PC-9 (cell line): ENCODE measurements around the gene CACNA1H.
A peak's percentile ranks its signal among the peaks of the same experiment; 100 is the strongest.

Experiments used
- EZH2 ChIP-seq: fragments of 200-600 bp; sonication (generic); IDR thresholded peaks from 2 replicates; pipeline ENCODE4 v1.8.0; 2017; ENCODE audit warnings: antibody characterized with exemption, low read depth
- TF ChIP-seq, protein P1 (sequence below): fragments of 200-600 bp; sonication (generic); conservative IDR thresholded peaks from 2 replicates; pipeline ENCODE4 v1.6.1; 2017; ENCODE audit warnings: mixed run types, antibody characterized with exemption, mild to moderate bottlenecking, moderate library complexity

DNA sequence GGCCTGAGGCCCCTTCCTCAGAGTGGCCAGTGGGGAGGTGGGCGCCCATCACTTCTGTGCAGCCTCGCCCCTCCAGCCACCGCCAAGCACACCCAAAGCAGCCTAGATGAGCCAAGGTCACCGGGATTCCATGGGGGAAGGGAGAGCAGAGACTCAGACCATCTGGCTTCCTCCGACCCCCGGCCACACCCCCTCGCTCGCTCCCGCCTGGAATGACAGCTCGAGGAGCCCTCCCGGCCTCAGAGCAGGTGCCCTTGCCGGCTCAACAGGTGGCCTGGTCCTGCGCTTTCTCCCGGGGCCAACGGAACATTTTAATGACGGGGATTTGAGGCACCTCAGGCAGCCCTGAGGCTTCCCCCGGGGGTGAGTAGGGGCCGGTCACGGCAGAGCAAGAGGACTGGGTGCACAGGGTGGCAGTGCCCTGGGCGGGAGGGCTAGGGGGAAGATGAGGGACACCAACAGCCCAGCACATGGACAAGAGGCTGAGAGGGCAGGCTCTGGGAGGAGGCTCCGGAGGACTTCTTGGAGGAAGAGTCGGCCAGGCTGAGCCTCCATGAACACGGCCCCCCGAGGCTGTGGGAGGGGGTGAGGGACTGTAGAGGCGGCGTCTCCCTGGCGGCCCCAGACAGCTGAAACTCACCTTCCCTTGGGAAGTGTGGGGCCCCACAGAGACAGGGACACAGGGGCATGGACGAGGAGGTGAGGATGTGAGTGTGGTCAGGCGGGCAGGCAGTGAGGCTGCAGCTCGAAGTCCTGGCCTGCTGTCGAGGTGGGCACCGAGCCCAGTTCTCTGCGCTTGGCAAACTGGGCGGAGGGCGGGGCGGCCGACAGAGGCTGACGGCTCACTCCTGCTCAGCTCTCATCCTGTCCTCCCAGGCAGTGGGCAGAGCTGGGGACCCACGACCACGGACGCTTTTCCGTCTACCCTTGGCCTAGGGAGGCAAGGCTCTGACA, 44.3 kb upstream of the CACNA1H start:
- TF ChIP-seq, protein P1, sequence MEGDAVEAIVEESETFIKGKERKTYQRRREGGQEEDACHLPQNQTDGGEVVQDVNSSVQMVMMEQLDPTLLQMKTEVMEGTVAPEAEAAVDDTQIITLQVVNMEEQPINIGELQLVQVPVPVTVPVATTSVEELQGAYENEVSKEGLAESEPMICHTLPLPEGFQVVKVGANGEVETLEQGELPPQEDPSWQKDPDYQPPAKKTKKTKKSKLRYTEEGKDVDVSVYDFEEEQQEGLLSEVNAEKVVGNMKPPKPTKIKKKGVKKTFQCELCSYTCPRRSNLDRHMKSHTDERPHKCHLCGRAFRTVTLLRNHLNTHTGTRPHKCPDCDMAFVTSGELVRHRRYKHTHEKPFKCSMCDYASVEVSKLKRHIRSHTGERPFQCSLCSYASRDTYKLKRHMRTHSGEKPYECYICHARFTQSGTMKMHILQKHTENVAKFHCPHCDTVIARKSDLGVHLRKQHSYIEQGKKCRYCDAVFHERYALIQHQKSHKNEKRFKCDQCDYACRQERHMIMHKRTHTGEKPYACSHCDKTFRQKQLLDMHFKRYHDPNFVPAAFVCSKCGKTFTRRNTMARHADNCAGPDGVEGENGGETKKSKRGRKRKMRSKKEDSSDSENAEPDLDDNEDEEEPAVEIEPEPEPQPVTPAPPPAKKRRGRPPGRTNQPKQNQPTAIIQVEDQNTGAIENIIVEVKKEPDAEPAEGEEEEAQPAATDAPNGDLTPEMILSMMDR, result no peak
- TF ChIP-seq EZH2, result peak; percentile 84; the same call in 1 of the 2 replicates
